Measurements from ENCODE around the gene RNF32.

RNF32 gene

DNA sequence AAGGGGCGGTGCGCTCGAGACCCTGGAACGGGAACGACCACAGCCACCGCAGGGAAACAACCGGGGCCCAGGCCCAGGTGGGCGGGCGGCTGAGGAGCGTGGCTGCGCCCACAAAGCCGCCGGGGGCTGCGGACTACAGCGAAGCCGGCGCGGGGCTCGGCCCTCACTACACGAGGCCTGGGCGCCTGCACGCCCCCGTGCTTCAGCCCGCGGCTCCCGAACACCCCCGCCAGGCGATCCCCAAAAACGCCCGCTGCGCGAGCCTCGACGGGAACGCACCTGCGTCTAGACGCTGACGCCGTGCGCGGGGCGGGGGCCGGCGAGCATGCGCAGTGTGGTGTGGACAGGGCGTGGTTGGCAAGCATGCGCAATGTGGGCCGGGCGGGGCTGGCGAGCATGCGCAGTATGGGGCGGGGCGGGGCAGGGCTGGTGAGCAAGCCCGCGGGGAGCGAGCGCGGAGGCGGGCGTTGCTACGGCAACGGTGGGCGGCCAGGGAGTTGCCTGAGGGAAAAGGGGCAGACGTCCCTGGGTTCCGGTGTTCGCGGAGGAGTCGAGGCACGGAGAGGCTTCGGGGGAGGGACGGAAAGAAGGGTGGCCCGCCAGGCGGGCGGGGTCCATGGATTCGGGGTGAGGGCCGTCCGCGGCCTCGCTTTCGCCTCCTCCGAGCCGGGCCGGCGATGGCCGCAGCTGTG is at the start of gene RNF32:
Gene RNF32 (plus strand): TSS at position 518 of the 692 bp plus-strand sequence. CDS start 3,104 bp downstream, outside the sequence.
- TF ChIP-seq, protein P1, sequence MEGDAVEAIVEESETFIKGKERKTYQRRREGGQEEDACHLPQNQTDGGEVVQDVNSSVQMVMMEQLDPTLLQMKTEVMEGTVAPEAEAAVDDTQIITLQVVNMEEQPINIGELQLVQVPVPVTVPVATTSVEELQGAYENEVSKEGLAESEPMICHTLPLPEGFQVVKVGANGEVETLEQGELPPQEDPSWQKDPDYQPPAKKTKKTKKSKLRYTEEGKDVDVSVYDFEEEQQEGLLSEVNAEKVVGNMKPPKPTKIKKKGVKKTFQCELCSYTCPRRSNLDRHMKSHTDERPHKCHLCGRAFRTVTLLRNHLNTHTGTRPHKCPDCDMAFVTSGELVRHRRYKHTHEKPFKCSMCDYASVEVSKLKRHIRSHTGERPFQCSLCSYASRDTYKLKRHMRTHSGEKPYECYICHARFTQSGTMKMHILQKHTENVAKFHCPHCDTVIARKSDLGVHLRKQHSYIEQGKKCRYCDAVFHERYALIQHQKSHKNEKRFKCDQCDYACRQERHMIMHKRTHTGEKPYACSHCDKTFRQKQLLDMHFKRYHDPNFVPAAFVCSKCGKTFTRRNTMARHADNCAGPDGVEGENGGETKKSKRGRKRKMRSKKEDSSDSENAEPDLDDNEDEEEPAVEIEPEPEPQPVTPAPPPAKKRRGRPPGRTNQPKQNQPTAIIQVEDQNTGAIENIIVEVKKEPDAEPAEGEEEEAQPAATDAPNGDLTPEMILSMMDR (IDR thresholded peaks at IDR 0.05; ENCODE audit: extremely low read depth, missing control alignments) = no peak
- DNase-seq (ENCODE audit: low spot score) = peak; percentile 99

DNA sequence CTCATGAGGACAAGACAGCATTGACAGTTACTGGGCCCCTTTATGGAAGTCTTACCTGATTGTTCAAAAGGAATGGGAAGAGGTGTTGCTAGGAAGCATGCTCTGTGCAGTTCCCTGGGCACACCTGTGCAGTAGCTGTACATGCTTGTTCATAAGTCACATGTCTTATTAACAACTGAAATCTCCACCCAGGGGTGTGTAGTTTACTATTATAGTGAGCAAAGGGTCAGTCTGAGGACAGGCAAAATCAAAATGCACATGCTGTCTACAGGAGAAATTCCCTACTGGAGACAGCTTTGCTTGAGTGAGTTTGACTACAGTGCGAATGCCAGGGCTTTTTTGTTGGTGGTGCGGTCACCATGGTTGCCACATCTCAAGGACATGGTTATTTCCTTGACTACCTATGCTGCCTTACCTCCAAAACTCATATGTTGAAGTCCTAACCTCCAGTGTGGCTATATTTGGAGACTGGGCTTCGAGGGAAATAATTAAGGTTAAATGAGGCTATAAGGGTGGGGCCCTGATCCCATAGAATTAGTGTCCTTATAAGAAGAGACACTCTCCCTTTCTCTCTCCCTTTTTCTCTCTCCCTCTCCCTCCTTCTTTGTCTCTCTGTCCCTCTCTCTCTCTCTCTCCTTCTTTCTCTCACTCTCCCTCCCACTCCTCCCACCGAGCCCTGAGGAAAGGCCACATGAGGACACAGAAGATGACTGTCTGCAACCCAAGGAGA is 48.3 kb upstream of the RNF32 start:
- TF ChIP-seq, protein P1 (IDR thresholded peaks at IDR 0.05; ENCODE audit: extremely low read depth, missing control alignments) = no peak
- DNase-seq (ENCODE audit: low spot score) = no peak

DNA sequence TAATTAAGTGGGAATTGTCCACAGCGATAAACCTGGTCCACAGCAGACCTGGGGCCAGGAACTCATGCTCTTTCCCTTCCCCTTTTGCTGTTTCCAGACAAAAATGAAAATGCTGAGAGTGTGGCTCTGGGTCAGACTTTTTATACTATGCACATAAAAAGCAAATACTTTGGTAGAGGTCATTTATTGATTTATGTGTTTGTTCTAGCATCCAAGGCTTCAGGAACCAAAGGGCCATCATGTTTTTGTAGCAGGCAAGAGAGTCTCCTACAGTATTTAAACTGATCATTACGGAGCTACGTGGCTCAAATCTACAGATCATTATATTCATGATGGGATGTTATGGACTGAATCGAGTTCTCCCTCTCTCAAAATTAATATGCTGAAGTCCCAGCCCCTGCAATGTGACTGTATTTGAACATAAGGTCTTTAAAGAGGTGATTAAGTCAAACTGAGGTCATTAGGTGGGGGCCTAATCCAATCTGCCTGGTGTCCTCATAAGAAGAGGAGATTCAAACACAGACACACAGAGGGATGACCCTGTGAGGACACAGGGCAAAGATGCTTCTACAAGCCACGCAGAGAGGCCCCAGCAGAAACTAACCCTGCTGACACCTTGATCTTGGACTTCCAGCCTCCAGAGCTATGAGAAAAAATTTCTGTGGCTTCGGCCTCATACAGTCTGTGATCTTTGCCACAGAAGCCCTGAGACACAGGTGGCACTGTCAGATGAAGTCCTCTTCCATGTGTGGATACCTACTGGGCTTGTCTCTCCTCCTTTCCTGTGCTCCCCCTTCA is 46.1 kb upstream of the RNF32 start:
- no peak for DNase-seq (ENCODE audit: low spot score)
- TF ChIP-seq, protein P1 (IDR thresholded peaks at IDR 0.05; ENCODE audit: extremely low read depth, missing control alignments) = no peak

DNA sequence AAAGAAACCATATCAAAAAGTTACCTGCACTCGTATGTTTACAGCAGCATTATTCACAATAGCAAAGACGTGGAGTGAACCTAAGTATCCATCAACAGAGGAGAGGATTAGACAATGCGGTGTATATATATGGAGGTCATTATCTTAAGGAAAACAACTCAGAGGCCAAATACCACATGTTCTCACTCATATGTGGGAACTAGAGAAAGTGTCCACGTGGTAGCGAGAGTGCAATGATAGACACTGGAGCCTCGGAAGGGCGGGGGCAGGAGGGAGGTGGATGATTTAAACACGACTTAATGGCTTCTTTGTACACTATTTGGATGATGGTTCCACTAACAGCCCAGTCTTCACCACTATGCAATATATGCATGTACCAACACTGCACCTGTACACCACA is 40.1 kb upstream of the RNF32 start:
- TF ChIP-seq, protein P1 (IDR thresholded peaks at IDR 0.05; ENCODE audit: extremely low read depth, missing control alignments) = no peak

DNA sequence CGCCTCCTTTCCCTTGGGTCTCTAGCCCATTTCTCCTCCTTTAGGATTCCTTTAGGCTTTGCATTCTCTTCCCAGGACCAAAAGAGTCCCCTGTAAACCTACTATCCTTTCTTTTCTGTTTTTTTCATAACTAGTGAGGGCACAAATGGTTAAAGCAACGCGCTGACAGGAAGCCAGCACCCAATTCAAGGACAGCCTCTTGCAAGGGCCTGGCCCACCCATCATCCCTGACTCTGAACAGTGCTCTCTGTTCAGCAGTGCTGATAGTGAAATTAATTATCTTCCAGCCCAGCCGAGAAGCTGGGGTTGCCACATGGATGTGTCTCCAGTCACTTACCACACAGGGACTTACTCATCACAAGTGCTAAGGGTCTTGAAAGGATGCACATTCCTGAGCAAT is 38.3 kb upstream of the RNF32 start:
- TF ChIP-seq, protein P1 (IDR thresholded peaks at IDR 0.05; ENCODE audit: extremely low read depth, missing control alignments) = no peak
- DNase-seq (ENCODE audit: low spot score) = no peak

More for the DNA sequence above, 40.1 kb upstream of the RNF32 start:
- no peak for DNase-seq (ENCODE audit: low spot score)

DNA sequence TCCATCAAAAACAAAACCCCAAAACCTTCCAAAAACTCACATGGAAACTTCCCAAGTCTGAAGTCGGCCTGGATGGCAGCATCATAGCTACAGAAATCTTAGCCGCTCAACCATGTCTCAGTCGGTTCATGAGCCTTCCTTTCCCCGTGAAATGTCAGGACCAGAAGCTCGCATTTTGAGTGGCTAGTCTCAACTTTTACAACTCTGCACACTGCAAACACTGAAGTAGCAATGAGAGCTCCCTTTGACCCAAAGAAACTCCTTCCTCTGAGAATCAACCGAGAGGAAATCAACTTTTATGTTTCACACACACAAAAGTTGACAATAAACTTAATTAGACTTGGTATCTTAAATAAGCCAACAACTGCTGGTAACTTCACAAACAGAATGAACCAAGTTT is 37.6 kb upstream of the RNF32 start:
- TF ChIP-seq, protein P1 (IDR thresholded peaks at IDR 0.05; ENCODE audit: extremely low read depth, missing control alignments) = no peak
- no peak for DNase-seq (ENCODE audit: low spot score)

DNA sequence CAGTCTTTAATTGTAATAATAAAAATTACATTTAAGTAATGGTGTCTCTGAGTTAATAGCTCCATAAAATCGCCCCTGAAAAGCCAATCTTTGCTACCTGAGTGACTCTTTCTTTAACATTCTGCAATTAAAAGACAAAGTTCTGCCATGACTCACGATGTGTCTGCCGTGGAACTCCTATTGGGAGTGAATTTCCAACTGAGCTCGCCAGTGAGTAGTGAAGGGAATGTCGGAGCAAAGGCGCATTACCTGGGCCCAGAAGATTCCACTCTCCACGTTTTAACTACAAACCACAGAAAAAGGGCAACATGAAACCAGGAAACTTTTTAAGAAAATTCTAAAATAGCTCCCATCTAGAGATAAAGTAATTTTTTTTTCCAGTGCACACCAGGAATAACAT is 36.9 kb upstream of the RNF32 start:
- TF ChIP-seq, protein P1 (IDR thresholded peaks at IDR 0.05; ENCODE audit: extremely low read depth, missing control alignments) = no peak
- DNase-seq (ENCODE audit: low spot score) = no peak

Data from GM20000 (cell line).